H1 (cell line): ENCODE measurements around the gene ZFP30.

Experiments
- ATF3 ChIP-seq: IDR thresholded peaks from 2 replicates; pipeline ENCODE4 v1.6.1; 2011; ENCODE audit warnings: low read depth, mild to moderate bottlenecking, low read length; ENCODE audit not compliant: insufficient read depth
- POLR2A ChIP-seq, 2 experiments: IDR thresholded peaks; 1 replicate in 1 of 2; 2 replicates in 1 of 2; pipeline ENCODE4 v1.6.1; 2011; ENCODE audit warnings: low read depth in 2 of 2, low read length in 2 of 2, mild to moderate bottlenecking in 2 of 2; ENCODE audit errors: control extremely low read depth in 1 of 2
- TF ChIP-seq, protein P1 (sequence below), 3 experiments: IDR thresholded peaks; 1 replicate in 2 of 3; 2 replicates in 1 of 3; pipeline versions ENCODE4 v1.5.1 to v1.6.1; 2011; ENCODE audit warnings: low read length in 3 of 3, mild to moderate bottlenecking in 3 of 3, inconsistent platforms in 2 of 3, low read depth in 1 of 3, moderate library complexity in 1 of 3; ENCODE audit not compliant: insufficient read depth in 1 of 3; ENCODE audit errors: control extremely low read depth in 1 of 3

DNA sequence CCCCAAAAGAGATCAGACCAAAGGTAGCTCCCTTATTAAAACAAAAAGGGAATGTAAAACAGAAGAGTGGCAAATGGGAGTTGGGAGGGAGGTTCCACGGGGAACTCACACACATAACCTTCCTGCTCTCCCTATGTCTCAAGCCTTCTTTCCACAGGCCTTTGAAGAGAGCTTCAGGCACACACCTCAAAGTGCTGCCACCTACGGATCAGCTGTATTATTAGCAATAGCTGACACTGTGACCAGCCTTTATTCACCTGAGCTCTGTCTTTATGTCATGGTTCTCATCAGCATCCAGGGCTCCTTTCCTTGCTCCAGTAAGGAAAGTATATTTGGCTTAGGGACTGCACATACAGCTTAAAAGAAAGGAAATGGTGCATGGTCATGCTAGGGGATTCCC lies 71.9 kb downstream of the ZFP30 start:
- TF ChIP-seq, protein P1, sequence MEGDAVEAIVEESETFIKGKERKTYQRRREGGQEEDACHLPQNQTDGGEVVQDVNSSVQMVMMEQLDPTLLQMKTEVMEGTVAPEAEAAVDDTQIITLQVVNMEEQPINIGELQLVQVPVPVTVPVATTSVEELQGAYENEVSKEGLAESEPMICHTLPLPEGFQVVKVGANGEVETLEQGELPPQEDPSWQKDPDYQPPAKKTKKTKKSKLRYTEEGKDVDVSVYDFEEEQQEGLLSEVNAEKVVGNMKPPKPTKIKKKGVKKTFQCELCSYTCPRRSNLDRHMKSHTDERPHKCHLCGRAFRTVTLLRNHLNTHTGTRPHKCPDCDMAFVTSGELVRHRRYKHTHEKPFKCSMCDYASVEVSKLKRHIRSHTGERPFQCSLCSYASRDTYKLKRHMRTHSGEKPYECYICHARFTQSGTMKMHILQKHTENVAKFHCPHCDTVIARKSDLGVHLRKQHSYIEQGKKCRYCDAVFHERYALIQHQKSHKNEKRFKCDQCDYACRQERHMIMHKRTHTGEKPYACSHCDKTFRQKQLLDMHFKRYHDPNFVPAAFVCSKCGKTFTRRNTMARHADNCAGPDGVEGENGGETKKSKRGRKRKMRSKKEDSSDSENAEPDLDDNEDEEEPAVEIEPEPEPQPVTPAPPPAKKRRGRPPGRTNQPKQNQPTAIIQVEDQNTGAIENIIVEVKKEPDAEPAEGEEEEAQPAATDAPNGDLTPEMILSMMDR (IDR thresholded peaks at IDR 0.05; ENCODE audit: control extremely low read depth in 1 of 3, insufficient read depth in 1 of 3, low read depth in 1 of 3, low read length in 3 of 3) = peak in 2 of 3 experiments; percentile 34 to 59; a peak in 2 of 4 replicates
- TF ChIP-seq ATF3 (no peak), POLR2A (IDR thresholded peaks at IDR 0.05; ENCODE audit: control extremely low read depth in 1 of 2, low read depth in 2 of 2, low read length in 2 of 2) (no peak)
